DOHH2 (cell line): Measurements from ENCODE around the gene RBM33.

Experiments used
- EZH2phosphoT487 ChIP-seq: fragments of 200-600 bp; sonication (generic); IDR thresholded peaks from 2 replicates; pipeline ENCODE4 v1.6.1; 2017; ENCODE audit warnings: borderline replicate concordance, mild to moderate bottlenecking, antibody characterized with exemption, low read length, moderate library complexity, mixed read lengths
- TF ChIP-seq, protein P1 (sequence below): fragments of 200-600 bp; sonication (generic); IDR thresholded peaks from one replicate; pipeline ENCODE4 v1.5.1; 2014; ENCODE audit warnings: antibody characterized with exemption, mild to moderate bottlenecking, low read depth, low read length; ENCODE audit not compliant: poor library complexity, severe bottlenecking

DNA sequence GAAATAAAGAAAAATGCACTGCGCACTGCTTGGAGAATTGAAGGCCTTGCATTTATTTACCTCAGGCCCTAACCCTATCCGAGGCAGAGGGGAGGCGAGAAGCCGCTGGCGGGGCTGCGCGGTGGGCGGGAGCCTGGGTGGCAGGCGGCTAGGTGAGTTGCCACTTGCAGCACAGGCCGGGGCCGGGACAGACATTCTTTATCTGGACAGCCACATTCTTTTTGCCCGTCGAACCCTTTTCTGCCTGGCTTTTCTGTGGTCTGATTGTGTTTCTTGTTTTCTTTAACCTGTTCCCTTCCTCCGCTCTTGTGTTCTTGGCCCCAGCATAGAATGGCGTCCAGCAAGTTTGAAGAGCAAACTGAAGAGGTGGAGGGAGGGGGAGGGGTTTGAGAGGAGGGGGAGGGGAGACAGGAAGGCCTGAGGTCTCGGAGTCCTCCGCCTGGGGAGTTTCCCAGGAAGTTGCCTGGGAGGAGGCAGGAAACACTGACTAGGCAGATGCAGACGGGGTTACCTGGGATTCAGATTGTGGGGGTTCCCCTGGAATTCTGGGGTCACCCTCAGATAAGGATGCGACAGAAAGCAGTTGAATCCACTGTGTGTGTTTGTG, 162.7 kb downstream of the RBM33 start:
- TF ChIP-seq, protein P1, sequence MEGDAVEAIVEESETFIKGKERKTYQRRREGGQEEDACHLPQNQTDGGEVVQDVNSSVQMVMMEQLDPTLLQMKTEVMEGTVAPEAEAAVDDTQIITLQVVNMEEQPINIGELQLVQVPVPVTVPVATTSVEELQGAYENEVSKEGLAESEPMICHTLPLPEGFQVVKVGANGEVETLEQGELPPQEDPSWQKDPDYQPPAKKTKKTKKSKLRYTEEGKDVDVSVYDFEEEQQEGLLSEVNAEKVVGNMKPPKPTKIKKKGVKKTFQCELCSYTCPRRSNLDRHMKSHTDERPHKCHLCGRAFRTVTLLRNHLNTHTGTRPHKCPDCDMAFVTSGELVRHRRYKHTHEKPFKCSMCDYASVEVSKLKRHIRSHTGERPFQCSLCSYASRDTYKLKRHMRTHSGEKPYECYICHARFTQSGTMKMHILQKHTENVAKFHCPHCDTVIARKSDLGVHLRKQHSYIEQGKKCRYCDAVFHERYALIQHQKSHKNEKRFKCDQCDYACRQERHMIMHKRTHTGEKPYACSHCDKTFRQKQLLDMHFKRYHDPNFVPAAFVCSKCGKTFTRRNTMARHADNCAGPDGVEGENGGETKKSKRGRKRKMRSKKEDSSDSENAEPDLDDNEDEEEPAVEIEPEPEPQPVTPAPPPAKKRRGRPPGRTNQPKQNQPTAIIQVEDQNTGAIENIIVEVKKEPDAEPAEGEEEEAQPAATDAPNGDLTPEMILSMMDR = no peak
- TF ChIP-seq EZH2phosphoT487 = no peak
